Measurements from ENCODE around the gene DAAM2.

Gene DAAM2

GRCh38 chr6:39797751-39798150 lies 5.6 kb downstream of the DAAM2 start:
- TF ChIP-seq CTCF (IDR thresholded peaks at IDR 0.05) = no peak
- H3K4me3 ChIP-seq = no peak overlapping the region
- no peak for DNase-seq (ENCODE audit: low spot score)
- H3K27ac ChIP-seq = no peak overlapping the region

- Histone ChIP-seq H3K27ac (peak overlapping the region in 1 of 2 donors; percentile 2), H3K4me3 (no peak overlapping the region)
- peak; percentile 69 for DNase-seq (ENCODE audit: low spot score)
- no peak for TF ChIP-seq CTCF (IDR thresholded peaks at IDR 0.05)
Observed at GRCh38 chr6:39800034-39801032, 8.2 kb downstream of the DAAM2 start.

- DNase-seq (ENCODE audit: low spot score) = peak; percentile 72
- Histone ChIP-seq H3K27ac (peak overlapping the region; percentile 19 to 36), H3K4me3 (peak overlapping the region; percentile 39)
- no peak for TF ChIP-seq CTCF (IDR thresholded peaks at IDR 0.05)
Observed at GRCh38 chr6:39801456-39802251, 9.5 kb downstream of the DAAM2 start.

- peak overlapping the region in 1 of 2 donors; percentile 40 for H3K27ac ChIP-seq
- H3K4me3 ChIP-seq = peak overlapping the region; percentile 4
- no peak for TF ChIP-seq CTCF (IDR thresholded peaks at IDR 0.05)
- DNase-seq (ENCODE audit: low spot score) = peak; percentile 41
Observed at GRCh38 chr6:39803872-39804271, 11.7 kb downstream of the DAAM2 start.

GRCh38 chr6:39804466-39805065 lies 12.4 kb downstream of the DAAM2 start:
- DNase-seq (ENCODE audit: low spot score) = no peak
- Histone ChIP-seq H3K27ac (peak overlapping the region in 1 of 2 donors; percentile 40), H3K4me3 (no peak overlapping the region)
- no peak for TF ChIP-seq CTCF (IDR thresholded peaks at IDR 0.05)

- H3K4me3 ChIP-seq = no peak overlapping the region
- TF ChIP-seq CTCF (IDR thresholded peaks at IDR 0.05) = no peak
- no peak overlapping the region for H3K27ac ChIP-seq
- DNase-seq (ENCODE audit: low spot score) = no peak
Observed at GRCh38 chr6:39806278-39806677, 14.1 kb downstream of the DAAM2 start.

Measured in coronary artery (tissue), 2 donors.